Lung (tissue), 12 donors: ENCODE results near the gene SLC5A10. TPM values are rescaled to one million over a fixed set of nuclear protein-coding genes. Genes with fewer than 3 reads are reported as not detected.

ENCODE experiments used
- ATAC-seq: fragments of 200-7000 bp; cut with Tn5 transposase; one replicate; pipeline ENCODE4 v1.9.1; 2020; ENCODE audit warnings: moderate number of reproducible peaks; ENCODE audit not compliant: insufficient read depth, low FRiP score
- DNase-seq, 3 donors: peaks; one replicate each; pipeline ENCODE4 v3.0.0-alpha.2; 2013 to 2017
- H3K27ac ChIP-seq, 2 donors: one replicate each; pipeline ENCODE4 v1.5.1; 2013; ENCODE audit warnings: mild to moderate bottlenecking in 2 of 2, moderate library complexity in 2 of 2, control low read depth in 1 of 2, inconsistent platforms in 1 of 2, low read depth in 1 of 2, low read length in 1 of 2
- H3K27me3 ChIP-seq, 3 donors: one replicate each; pipeline ENCODE4 v1.5.1; 2013; ENCODE audit warnings: low read length in 2 of 3; ENCODE audit not compliant: control insufficient read depth in 3 of 3, insufficient read depth in 3 of 3
- H3K36me3 ChIP-seq, 4 donors: one replicate each; pipeline ENCODE4 v1.5.1; 2013; ENCODE audit warnings: low read length in 4 of 4, mild to moderate bottlenecking in 1 of 4, moderate library complexity in 1 of 4; ENCODE audit not compliant: control insufficient read depth in 4 of 4, insufficient read depth in 4 of 4
- H3K4me1 ChIP-seq, 5 donors: one replicate each; pipeline ENCODE4 v1.5.1; 2013; ENCODE audit warnings: low read length in 5 of 5, mild to moderate bottlenecking in 2 of 5, moderate library complexity in 1 of 5; ENCODE audit not compliant: control insufficient read depth in 5 of 5, insufficient read depth in 5 of 5
- H3K4me3 ChIP-seq: one replicate; pipeline ENCODE4 v1.5.1; 2013; ENCODE audit warnings: mild to moderate bottlenecking, control low read depth, moderate library complexity
- H3K9ac ChIP-seq, 2 donors: one replicate each; pipeline ENCODE4 v1.5.1; 2013; ENCODE audit warnings: low read length in 2 of 2, control low read depth in 1 of 2; ENCODE audit not compliant: insufficient read depth in 1 of 2
- H3K9me3 ChIP-seq, 4 donors: one replicate each; pipeline ENCODE4 v1.5.1; 2013; ENCODE audit warnings: low read length in 3 of 4, mild to moderate bottlenecking in 1 of 4, moderate library complexity in 1 of 4; ENCODE audit not compliant: control insufficient read depth in 4 of 4, insufficient read depth in 3 of 4
- WGBS, 2 donors: extraction: QIAGEN DNeasy Blood & Tissue Kit; methylation state at CpG; one replicate each; pipeline ENCODE4 v1.1.7; 2013; 5-methylcytosine and 5-hydroxymethylcytosine counted together
- polyA plus RNA-seq, 2 donors: library from polyadenylated mRNA; stranded (reverse); fragments of 200-250 nt; gene quantifications; one replicate each; pipeline ENCODE4 v1.2.1, GENCODE V29; 2013
- total RNA-seq, 2 donors: library from RNA; depleted of rRNA in 1 of 2; stranded (reverse); fragments of >200 nt in 1 of 2; gene quantifications; one replicate each; pipeline ENCODE4 v1.2.1, GENCODE V29; 2014 to 2021
- TF ChIP-seq, protein P1 (sequence below): IDR thresholded peaks from 2 replicates; pipeline ENCODE4 v1.5.1; 2012; ENCODE audit warnings: mild to moderate bottlenecking; ENCODE audit errors: control extremely low read depth, extremely low read depth
- donor health status: control.
- donor health status: control.
- donor health status: Bipolar disorder and iron deficiency.
- donor health status: healthy.
- donor health status: DM: yes; HTN: yes; CAD: no.

Gene SLC5A10
- total and polyA plus RNA-seq, 4 donors, result 0.09 to 0.31 (median 0.21) TPM

DNA sequence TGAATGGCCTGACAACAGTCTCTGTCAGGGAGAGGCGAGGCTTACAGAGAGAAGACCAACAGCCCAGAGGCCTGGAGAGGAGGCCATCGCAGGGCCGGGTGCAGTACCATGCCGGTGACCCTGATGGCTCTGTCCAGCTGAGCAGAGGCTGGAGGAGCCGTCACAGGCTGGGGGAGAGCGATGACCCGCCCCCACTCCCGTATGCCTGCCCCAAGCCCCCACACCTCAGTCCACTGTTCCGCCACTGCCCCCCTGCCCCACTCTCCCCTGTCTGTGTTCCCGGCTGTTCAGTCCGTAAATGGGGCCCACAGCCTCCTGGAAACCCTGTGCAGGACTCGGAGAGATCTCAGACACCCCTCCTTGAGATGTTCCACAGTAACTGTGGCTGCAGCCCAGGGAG is 65.4 kb downstream of the SLC5A10 start:
- no peaks in the 10 kb centered on the region for H3K36me3 ChIP-seq
- H3K27me3 ChIP-seq, result no peaks in the 10 kb centered on the region
- H3K9ac ChIP-seq, result no peak overlapping the region
- TF ChIP-seq, protein P1, sequence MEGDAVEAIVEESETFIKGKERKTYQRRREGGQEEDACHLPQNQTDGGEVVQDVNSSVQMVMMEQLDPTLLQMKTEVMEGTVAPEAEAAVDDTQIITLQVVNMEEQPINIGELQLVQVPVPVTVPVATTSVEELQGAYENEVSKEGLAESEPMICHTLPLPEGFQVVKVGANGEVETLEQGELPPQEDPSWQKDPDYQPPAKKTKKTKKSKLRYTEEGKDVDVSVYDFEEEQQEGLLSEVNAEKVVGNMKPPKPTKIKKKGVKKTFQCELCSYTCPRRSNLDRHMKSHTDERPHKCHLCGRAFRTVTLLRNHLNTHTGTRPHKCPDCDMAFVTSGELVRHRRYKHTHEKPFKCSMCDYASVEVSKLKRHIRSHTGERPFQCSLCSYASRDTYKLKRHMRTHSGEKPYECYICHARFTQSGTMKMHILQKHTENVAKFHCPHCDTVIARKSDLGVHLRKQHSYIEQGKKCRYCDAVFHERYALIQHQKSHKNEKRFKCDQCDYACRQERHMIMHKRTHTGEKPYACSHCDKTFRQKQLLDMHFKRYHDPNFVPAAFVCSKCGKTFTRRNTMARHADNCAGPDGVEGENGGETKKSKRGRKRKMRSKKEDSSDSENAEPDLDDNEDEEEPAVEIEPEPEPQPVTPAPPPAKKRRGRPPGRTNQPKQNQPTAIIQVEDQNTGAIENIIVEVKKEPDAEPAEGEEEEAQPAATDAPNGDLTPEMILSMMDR, result no peak
- ATAC-seq (no peak), DNase-seq (no peak)
- H3K4me3 ChIP-seq, result no peak overlapping the region
- H3K9me3 ChIP-seq, result no peaks in the 10 kb centered on the region
- WGBS, 2 donors, result 77 to 78% methylated on average over 12 of the region's 12 CpGs
- peaks cover 0 to 7% (median 0%) of the 10 kb centered on the region in 5 donors for H3K4me1 ChIP-seq
- H3K27ac ChIP-seq, result no peak overlapping the region

DNA sequence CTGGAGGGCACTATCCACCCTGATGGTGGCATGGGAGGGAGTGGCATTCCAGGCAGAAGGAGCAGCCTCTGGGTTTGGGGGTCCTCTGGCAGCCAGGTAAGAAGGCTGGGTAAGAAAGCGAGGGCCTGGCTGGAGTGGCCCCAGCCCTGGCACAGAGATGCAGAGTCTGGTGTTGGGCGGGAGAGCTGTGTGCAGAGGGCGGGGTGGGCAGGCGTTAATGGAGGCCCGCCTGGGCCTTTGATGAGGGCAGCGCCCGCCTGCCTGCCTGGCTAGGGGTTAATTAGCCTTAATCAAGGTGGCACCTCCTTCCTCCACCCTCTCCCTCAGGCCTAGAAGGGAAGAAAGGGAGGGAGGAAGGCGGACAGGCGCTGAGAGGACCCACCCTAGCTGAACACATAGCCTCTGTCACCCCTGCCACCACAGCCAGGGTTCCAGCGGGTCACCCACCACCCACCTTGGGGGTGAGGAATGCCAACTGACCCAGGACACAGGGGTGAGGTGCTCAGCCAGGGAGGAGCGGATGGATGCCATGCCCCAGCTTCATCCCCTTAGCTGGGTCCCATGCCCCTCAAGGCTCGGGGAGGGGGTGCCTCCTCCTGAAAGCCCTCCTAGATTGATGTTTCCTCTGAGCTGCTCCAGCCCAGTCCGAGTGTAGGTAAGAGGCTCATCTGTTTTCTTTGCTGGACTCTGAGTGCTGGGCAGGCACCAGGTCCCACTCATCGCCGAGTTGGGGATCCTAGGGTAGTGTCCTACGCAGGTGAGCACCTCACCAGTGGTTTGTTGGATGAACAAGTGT is 66.0 kb downstream of the SLC5A10 start:
- WGBS, 2 donors, result 79 to 83% methylated on average over 14 to 16 of the region's 16 CpGs
- ATAC-seq (no peak), DNase-seq (no peak)
- Histone ChIP-seq H3K4me3 (no peak overlapping the region), H3K4me1 (peaks cover 0 to 7% (median 0%) of the 10 kb centered on the region in 5 donors), H3K36me3 (no peaks in the 10 kb centered on the region), H3K27ac (no peak overlapping the region), H3K9ac (no peak overlapping the region), H3K9me3 (no peaks in the 10 kb centered on the region), H3K27me3 (no peaks in the 10 kb centered on the region)
- TF ChIP-seq, protein P1, result no peak

DNA sequence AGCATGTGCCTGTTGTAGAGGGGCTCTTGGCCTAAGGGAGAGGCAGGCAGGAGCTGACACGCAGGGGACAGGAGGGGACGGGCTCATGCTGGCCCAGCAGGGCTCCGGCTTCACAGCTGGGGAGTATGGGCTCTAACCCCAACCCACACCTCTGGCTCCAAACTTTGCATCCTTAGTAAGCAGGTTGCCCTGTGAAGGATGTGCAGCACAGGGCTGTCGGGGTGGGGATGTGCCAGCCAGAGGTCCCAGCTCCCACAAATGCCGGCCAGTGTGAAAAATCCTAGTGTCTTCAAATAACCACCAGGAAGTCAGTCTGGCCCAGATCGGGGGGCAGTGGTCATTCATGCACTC is 66.6 kb downstream of the SLC5A10 start:
- Histone ChIP-seq H3K27ac (no peak overlapping the region), H3K4me3 (no peak overlapping the region), H3K9ac (no peak overlapping the region), H3K27me3 (no peaks in the 10 kb centered on the region), H3K9me3 (no peaks in the 10 kb centered on the region), H3K4me1 (peaks cover 0 to 7% (median 0%) of the 10 kb centered on the region in 5 donors), H3K36me3 (peaks cover 0 to under 1% (median 0%) of the 10 kb centered on the region in 4 donors)
- WGBS, 2 donors, result 83 to 91% methylated on average over 6 of the region's 6 CpGs
- DNase-seq (no peak), ATAC-seq (no peak)
- TF ChIP-seq, protein P1, result no peak
